Gastroesophageal sphincter (tissue), 4 donors: ENCODE data around the gene FCN2. TPM values are rescaled to one million over a fixed set of nuclear protein-coding genes. Genes with fewer than 3 reads are reported as not detected.

ENCODE experiments used
- ATAC-seq: fragments of 150-250 bp; one replicate; pipeline ENCODE4 v1.9.1; 2016; ENCODE audit warnings: mild to moderate bottlenecking, moderate library complexity
- H3K27ac ChIP-seq, 4 donors: fragments of 200-600 bp; sonication (generic) in 3 of 4; 1 replicate in 3 of 4; 2 replicates in 1 of 4; pipeline ENCODE4 v1.5.1; 2016 to 2019
- H3K27me3 ChIP-seq: fragments of 200-600 bp; sonication (generic); one replicate; pipeline ENCODE4 v1.5.1; 2019
- H3K36me3 ChIP-seq, 2 donors: fragments of 200-600 bp; sonication (generic); one replicate each; pipeline ENCODE4 v1.5.1; 2019; ENCODE audit warnings: control low read depth in 1 of 2
- H3K4me1 ChIP-seq, 3 donors: fragments of 200-600 bp; sonication (generic); 1 replicate in 2 of 3; 2 replicates in 1 of 3; pipeline ENCODE4 v1.5.1; 2016 to 2019; ENCODE audit warnings: control low read depth in 2 of 3
- H3K4me3 ChIP-seq, 2 donors: fragments of 200-600 bp; sonication (generic); one replicate each; pipeline ENCODE4 v1.5.1; 2019; ENCODE audit warnings: mild to moderate bottlenecking in 1 of 2, moderate library complexity in 1 of 2
- H3K9me3 ChIP-seq, 3 donors: fragments of 200-600 bp; sonication (generic); one replicate each; pipeline ENCODE4 v1.5.1; 2017 to 2019; ENCODE audit warnings: control low read depth in 2 of 3
- EP300 ChIP-seq: sonication (generic); formaldehyde crosslinking; IDR thresholded peaks from one replicate; pipeline ENCODE4 v1.6.1; 2017; ENCODE audit warnings: antibody characterized with exemption, mild to moderate bottlenecking
- POLR2A ChIP-seq, 2 donors: fragments of 450-650 bp; IDR thresholded peaks; one replicate each; pipeline ENCODE4 v1.6.1; 2017; ENCODE audit warnings: antibody characterized with exemption in 2 of 2, mild to moderate bottlenecking in 2 of 2, moderate library complexity in 1 of 2
- POLR2AphosphoS5 ChIP-seq: sonication (generic); formaldehyde crosslinking; IDR thresholded peaks from one replicate; pipeline ENCODE4 v1.6.1; 2017; ENCODE audit warnings: antibody characterized with exemption
- WGBS, 2 donors: methylation state at CpG; one replicate each; pipeline ENCODE4 v1.1.5; 2018; ENCODE audit warnings: low coverage in 1 of 2; 5-methylcytosine and 5-hydroxymethylcytosine counted together
- total RNA-seq, 4 donors: library from RNA; depleted of rRNA; stranded (reverse); fragments of >200 nt; gene quantifications; one replicate each; pipeline ENCODE4 v1.1.0, GENCODE V29; 2016
- TF ChIP-seq, protein P1 (sequence below), 4 experiments: fragments of 200-600 bp in 2 of 4; fragments of 450-650 bp in 2 of 4; sonication (generic) in 1 of 4; IDR thresholded peaks; one replicate each; pipeline ENCODE4 v1.5.1; 2017 to 2019; ENCODE audit warnings: antibody characterized with exemption in 4 of 4, mild to moderate bottlenecking in 2 of 4, moderate library complexity in 2 of 4

FCN2 gene
- total RNA-seq, 4 donors from 2014 or later: not detected

DNA sequence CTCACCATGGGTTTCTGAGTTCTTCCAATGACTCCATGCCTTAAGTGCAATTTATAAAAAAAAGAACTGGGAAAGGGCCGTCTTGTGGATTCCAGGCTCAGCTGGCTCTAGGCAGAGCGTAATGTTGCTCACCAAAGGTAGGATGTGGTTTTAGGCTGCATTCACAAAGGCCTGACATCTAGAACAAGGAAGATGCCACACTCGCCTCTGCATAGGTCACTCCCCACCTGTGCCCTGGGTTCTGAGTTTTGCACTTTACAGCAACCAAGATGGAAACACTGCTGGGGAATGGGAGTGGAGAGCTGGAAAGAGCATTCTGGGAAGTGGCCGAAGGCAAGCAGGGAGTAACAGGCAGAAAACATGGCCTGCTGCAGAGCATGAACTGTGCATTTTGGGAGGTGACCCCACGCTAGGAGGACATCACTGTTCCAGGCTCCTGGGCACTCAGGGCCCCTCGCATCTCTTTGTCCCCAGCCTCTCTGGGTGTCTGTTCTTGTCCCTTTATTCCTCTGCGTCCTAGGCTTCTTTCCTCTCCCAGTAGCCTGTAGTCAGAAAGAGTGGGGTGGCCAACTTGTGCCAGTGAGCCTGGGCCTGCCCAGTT is 12.3 kb downstream of the FCN2 start:
- Histone ChIP-seq H3K36me3 (no peaks in the 10 kb centered on the region), H3K27ac (no peak overlapping the region), H3K9me3 (peaks cover 0 to 9% (median 0%) of the 10 kb centered on the region in 3 donors), H3K4me3 (no peak overlapping the region), H3K27me3 (peaks cover 20% of the 10 kb centered on the region), H3K4me1 (peaks cover 0 to 26% (median 13%) of the 10 kb centered on the region in 3 donors)
- TF ChIP-seq EP300 (no peak), POLR2AphosphoS5 (no peak), POLR2A (IDR thresholded peaks at IDR 0.05) (no peak)
- TF ChIP-seq, protein P1, sequence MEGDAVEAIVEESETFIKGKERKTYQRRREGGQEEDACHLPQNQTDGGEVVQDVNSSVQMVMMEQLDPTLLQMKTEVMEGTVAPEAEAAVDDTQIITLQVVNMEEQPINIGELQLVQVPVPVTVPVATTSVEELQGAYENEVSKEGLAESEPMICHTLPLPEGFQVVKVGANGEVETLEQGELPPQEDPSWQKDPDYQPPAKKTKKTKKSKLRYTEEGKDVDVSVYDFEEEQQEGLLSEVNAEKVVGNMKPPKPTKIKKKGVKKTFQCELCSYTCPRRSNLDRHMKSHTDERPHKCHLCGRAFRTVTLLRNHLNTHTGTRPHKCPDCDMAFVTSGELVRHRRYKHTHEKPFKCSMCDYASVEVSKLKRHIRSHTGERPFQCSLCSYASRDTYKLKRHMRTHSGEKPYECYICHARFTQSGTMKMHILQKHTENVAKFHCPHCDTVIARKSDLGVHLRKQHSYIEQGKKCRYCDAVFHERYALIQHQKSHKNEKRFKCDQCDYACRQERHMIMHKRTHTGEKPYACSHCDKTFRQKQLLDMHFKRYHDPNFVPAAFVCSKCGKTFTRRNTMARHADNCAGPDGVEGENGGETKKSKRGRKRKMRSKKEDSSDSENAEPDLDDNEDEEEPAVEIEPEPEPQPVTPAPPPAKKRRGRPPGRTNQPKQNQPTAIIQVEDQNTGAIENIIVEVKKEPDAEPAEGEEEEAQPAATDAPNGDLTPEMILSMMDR (IDR thresholded peaks at IDR 0.05): no peak
- WGBS, 2 donors: 76 to 100% methylated on average over 4 to 5 of the region's 7 CpGs
- ATAC-seq: no peak

DNA sequence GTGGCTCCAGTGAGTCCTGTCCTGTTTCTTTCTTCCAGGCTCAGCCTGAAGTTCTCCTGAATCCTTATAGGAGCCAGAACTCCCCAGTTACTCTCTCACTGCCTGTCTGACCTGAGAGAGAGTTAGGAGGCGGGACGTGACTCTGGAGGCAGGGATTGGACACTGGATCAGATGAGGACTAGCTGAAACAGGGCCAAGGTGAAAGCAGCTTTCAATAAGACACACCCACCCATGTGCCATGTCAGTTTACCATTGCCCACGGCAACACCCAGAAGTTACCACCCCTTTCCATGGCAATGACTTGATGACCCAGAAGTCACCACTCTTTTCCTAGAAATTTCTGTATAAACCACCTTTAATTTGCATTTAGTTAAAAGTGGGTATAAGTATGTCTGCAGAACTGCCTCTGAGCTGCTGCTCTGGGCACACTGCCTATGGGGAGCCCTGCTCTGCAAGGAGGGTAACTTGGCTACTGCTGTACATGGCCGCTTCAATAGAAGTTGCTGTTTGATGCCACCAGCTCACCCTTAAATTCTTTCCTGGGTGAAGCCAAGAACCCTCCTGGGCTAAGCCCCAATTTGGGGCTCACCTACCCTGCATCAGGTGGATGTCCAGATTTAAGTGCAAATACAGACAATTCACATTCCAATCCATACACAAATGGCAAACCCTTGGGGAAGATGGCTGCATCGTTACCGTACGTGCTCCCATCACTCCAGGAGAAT is 13.7 kb downstream of the FCN2 start:
- 93 to 100% methylated on average over 6 to 7 of the region's 7 CpGs for WGBS, 2 donors
- Histone ChIP-seq H3K9me3 (peaks cover 0 to 9% (median 0%) of the 10 kb centered on the region in 3 donors), H3K4me1 (peaks cover 0 to 30% (median 16%) of the 10 kb centered on the region in 3 donors), H3K4me3 (no peak overlapping the region), H3K36me3 (no peaks in the 10 kb centered on the region), H3K27ac (no peak overlapping the region), H3K27me3 (peaks cover 14% of the 10 kb centered on the region)
- TF ChIP-seq, protein P1 (IDR thresholded peaks at IDR 0.05): no peak
- ATAC-seq: no peak

DNA sequence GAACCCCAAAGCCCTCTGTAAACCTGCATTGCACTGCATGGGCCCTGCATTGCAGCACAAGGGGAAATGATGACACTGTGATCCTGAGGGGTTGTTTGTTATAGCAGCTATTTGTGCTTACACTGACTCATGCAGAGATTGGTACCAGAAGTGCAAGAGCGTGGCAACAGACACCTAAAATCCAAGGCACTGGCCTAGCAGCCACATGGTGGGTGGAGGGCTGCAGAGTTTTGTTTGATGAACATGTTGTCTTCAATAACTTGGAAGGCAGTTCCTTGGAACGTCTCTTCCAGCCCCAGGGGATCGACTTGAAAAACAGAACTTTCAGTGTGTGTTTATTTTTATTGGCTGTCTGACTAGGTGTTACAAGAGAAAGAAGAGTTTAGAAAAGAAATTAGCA is 14.5 kb downstream of the FCN2 start:
- no peaks in the 10 kb centered on the region for H3K36me3 ChIP-seq
- H3K4me1 ChIP-seq: peaks cover 0 to 30% (median 16%) of the 10 kb centered on the region in 3 donors
- peaks cover 14% of the 10 kb centered on the region for H3K27me3 ChIP-seq
- peak overlapping the region in 2 of 4 donors; percentile 54 to 70 for H3K27ac ChIP-seq
- WGBS, 2 donors: 0 to 23% methylated on average over 2 to 3 of the region's 3 CpGs
- ATAC-seq: peak; percentile 29
- TF ChIP-seq, protein P1 (IDR thresholded peaks at IDR 0.05): no peak
- TF ChIP-seq EP300 (no peak), POLR2A (IDR thresholded peaks at IDR 0.05) (no peak), POLR2AphosphoS5 (no peak)
- H3K9me3 ChIP-seq: peaks cover 0 to 15% (median 0%) of the 10 kb centered on the region in 3 donors
- H3K4me3 ChIP-seq: no peak overlapping the region

DNA sequence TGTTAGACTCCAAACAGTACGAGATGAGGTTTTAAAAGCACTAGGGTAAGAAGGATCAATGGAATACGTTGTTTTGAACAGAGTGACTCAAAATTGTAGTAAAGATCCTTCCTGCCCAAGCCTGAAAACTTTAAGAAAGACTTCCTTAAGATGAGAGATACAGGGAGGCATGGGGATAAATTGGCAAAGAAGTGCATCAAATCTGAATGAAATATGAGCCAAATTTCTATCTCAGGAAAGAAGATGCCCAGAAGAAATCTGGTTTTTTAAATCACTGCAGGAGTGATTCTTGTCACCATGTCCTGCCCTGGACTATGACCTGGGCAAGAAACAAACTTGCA is 14.9 kb downstream of the FCN2 start:
- H3K9me3 ChIP-seq: peaks cover 0 to 15% (median 0%) of the 10 kb centered on the region in 3 donors
- TF ChIP-seq, protein P1 (IDR thresholded peaks at IDR 0.05): no peak
- TF ChIP-seq POLR2A (IDR thresholded peaks at IDR 0.05) (no peak), EP300 (no peak), POLR2AphosphoS5 (no peak)
- H3K4me1 ChIP-seq: peaks cover 0 to 30% (median 16%) of the 10 kb centered on the region in 3 donors
- no peak for ATAC-seq
- 4 to 47% methylated on average over 2 of the region's 2 CpGs for WGBS, 2 donors
- no peak overlapping the region for H3K4me3 ChIP-seq
- H3K36me3 ChIP-seq: no peaks in the 10 kb centered on the region
- H3K27ac ChIP-seq: peak overlapping the region in 3 of 4 donors; percentile 54 to 70 (median 67)
- peaks cover 14% of the 10 kb centered on the region for H3K27me3 ChIP-seq
